HG03521 (cell line): ENCODE measurements around the gene CCDC47.

Experiments
- ATAC-seq: cut with Tn5 transposase; IDR thresholded peaks from one replicate; pipeline ENCODE4 v1.9.1; 2021; ENCODE audit warnings: mild to moderate bottlenecking, moderate library complexity; ENCODE audit not compliant: unreplicated experiment

The CCDC47 gene

GRCh38 chr17:63786117-63786516 is 12.7 kb upstream of the CCDC47 start:
- no peak for ATAC-seq

- ATAC-seq, result no peak
Observed at GRCh38 chr17:63785556-63785955, 12.2 kb upstream of the CCDC47 start.

- no peak for ATAC-seq
Observed at GRCh38 chr17:63783522-63783921, 10.1 kb upstream of the CCDC47 start.

- ATAC-seq, result no peak
Observed at GRCh38 chr17:63780928-63781327, 7.5 kb upstream of the CCDC47 start.

- ATAC-seq, result no peak
Observed at GRCh38 chr17:63780507-63780906, 7.1 kb upstream of the CCDC47 start.

- ATAC-seq, result no peak
Observed at GRCh38 chr17:63775420-63775819, 2.0 kb upstream of the CCDC47 start.

- ATAC-seq, result no peak
Observed at GRCh38 chr17:63774969-63775265, 1.5 kb upstream of the CCDC47 start.

- ATAC-seq, result no peak
Observed at GRCh38 chr17:63774141-63774968, 958 bp upstream of the CCDC47 start, which contains the start of gene DDX42. TSS of gene DDX42 (plus strand) at chr17:63774170. CDS start at chr17:63787050, 12,880 bp downstream.

- no peak for ATAC-seq
Observed at GRCh38 chr17:63772801-63773271, 561 bp downstream of the CCDC47 start.

- no peak for ATAC-seq
Observed at GRCh38 chr17:63768433-63768832, 5.0 kb downstream of the CCDC47 start.

GRCh38 chr17:63766754-63767153 is 6.6 kb downstream of the CCDC47 start:
- ATAC-seq, result no peak

GRCh38 chr17:63764716-63765115 is 8.7 kb downstream of the CCDC47 start:
- ATAC-seq, result no peak

GRCh38 chr17:63762161-63763078 is 11.0 kb downstream of the CCDC47 start:
- ATAC-seq, result no peak

GRCh38 chr17:63760771-63761539 is 12.4 kb downstream of the CCDC47 start:
- no peak for ATAC-seq

GRCh38 chr17:63758428-63758827 is 15.0 kb downstream of the CCDC47 start:
- ATAC-seq, result no peak

- ATAC-seq, result no peak
Observed at GRCh38 chr17:63754046-63754445, 19.4 kb downstream of the CCDC47 start.

GRCh38 chr17:63753215-63753614 is 20.2 kb downstream of the CCDC47 start:
- no peak for ATAC-seq

- ATAC-seq, result no peak
Observed at GRCh38 chr17:63752707-63753106, 20.7 kb downstream of the CCDC47 start.

GRCh38 chr17:63751806-63752205 is 21.6 kb downstream of the CCDC47 start:
- no peak for ATAC-seq

GRCh38 chr17:63741408-63742173 is 31.8 kb downstream of the CCDC47 start, which contains the start of gene STRADA:
TSS of gene STRADA (minus strand) at chr17:63741799. CDS start at chr17:63728369, 13,430 bp downstream.
- ATAC-seq, result peak; percentile 94
